SK-N-MC (cell line): ENCODE results near the gene GALNT9.

ENCODE experiments used
- EZH2 ChIP-seq: fragments of 200-600 bp; sonication (generic); IDR thresholded peaks from one replicate; pipeline ENCODE4 v1.6.1; 2017; ENCODE audit warnings: antibody characterized with exemption
- FOXP2 ChIP-seq: optimal IDR thresholded peaks from 2 replicates; pipeline ENCODE3; 2011; ENCODE audit warnings: mild to moderate bottlenecking, moderate library complexity; ENCODE audit not compliant: insufficient read depth; ENCODE audit errors: extremely low read length, control extremely low read depth
- POLR2AphosphoS5 ChIP-seq: IDR thresholded peaks from 2 replicates; pipeline ENCODE4 v1.6.1; 2012; ENCODE audit warnings: mild to moderate bottlenecking, low read depth, low read length, borderline replicate concordance

GRCh38 chr12:132190012-132190755 lies 139.2 kb downstream of the GALNT9 start:
- TF ChIP-seq POLR2AphosphoS5 = no peak
- no peak for TF ChIP-seq EZH2
- TF ChIP-seq FOXP2 = no peak
